MM.1S (cell line): ENCODE results near the gene QRICH1.

Source experiments
- CTCF ChIP-seq: fragments of 300-600 bp; sonication (generic); IDR thresholded peaks from 2 replicates; pipeline ENCODE4 v1.5.1; 2016; ENCODE audit warnings: antibody characterized with exemption, low read length, mixed read lengths
- EZH2phosphoT487 ChIP-seq: fragments of 300-600 bp; sonication (generic); IDR thresholded peaks from 2 replicates; pipeline ENCODE4 v1.6.1; 2018; ENCODE audit warnings: antibody characterized with exemption, low read length

DNA sequence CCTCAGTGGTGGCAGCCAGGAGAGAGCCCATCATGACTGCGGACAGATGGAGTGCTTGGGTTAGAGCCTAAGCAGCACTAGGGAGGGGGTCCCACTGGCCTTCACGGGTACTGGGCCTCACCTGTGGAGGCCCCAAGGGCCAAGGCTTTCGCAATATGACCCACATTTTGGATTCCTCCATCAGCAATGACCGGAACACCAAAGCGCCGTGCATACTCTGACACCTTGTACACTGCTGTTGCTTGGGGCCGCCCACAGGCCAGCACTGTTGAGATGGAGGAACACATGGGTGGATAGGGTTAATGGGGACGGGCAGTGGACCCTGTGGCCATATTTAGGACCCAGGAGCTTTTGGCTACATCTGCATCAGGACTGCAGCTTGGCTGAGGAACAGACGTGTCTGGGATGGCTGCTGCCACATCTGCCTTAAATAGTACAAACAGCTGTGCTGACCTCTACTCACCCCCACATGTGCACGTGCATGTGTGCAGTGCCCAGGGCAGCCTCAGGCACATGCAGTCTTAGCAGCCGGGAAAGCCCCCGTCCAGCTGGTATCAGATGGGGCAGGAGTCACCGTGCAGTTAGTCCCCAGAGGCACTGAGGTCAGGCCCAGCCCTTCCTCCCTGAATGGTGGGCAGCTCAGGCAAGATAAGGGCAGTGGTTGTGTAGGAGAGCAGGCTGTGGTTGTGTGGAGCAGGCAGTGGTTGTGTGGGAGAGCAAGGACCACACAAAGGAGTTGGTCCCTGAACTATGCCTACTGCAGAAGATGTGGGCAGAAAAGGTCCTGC lies 68.7 kb downstream of the QRICH1 start:
- TF ChIP-seq CTCF: no peak
- no peak for TF ChIP-seq EZH2phosphoT487
